AG08396 (cell line): ENCODE measurements around the gene TREH.
"Not testable (repeated sequence)": the region's sequence is repeated elsewhere in the genome, so short reads cannot be mapped to it uniquely, and the experiment has no call there.

Source experiments
- DNase-seq: peaks from one replicate; pipeline ENCODE4 v3.0.0; 2012; ENCODE audit warnings: low spot score, mixed read lengths

Gene TREH

DNA sequence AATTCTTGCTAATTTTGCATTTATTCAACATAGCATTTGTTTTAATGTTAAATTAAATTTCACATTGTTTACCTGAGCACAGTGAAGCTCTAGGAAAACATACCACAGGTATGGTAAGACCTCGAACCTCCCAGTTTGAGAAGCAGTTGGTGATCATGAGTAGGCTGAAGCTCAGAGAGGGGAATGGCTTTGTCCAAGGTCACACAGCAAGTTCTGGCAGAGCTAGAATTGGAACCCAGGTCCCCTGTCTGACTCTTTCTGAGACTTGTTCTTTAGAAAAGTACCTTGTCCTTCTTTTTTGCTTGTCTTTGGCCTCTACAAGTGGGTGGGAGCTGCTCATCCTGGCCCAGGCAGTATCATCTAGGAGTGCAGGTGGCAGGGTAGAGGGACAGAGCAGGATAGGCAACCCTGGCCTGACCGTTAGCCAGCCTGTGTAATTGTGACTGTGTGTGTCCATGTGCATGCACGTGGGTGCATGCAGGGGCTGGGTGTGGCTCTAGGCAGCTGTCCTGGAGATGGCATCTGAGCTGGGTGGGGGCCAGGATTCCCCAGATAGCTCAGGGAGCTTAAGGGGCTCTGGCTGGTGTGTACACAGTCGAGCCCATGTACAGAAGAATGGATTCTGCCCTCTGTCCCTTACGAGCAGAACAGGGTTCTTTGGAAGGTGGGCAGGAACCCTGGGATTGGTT, 50.4 kb downstream of the TREH start:
- DNase-seq: no peak

DNA sequence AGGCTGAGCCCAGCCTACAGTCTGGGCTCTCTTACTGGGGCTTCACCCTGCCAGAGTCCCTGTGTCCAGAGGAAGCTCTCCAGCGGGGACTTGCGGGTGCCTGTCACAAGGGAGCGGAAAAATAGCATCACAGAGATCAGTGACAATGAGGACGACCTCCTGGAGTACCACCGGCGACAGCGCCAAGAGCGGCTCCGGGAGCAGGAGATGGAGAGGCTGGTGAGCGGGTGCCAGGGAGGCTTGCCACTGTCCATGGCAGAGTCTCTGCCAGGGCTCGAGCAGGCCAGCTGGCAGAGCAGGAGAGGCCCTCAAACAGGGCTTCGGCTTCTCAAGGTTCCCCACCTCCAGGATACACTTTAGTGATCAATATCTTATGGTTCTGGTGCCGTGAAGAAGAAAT, 51.0 kb downstream of the TREH start:
- no peak for DNase-seq

DNA sequence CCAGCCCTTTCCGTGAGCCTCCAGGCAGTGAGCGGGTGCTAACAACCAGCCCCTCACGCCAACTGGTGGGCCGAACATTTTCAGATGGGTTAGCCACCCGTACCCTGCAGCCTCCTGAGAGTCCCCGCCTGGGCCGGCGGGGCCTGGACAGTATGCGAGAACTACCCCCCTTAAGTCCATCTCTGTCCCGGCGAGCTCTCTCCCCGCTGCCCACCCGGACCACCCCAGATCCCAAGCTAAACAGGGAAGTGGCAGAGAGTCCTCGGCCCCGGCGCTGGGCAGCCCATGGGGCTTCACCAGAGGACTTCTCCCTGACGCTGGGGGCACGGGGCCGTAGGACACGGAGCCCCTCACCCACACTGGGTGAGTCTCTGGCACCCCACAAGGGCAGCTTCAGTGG, 51.4 kb downstream of the TREH start:
- DNase-seq: no peak

GRCh38 chr11:118627566-118627965, 51.9 kb downstream of the TREH start:
- no peak for DNase-seq

DNA sequence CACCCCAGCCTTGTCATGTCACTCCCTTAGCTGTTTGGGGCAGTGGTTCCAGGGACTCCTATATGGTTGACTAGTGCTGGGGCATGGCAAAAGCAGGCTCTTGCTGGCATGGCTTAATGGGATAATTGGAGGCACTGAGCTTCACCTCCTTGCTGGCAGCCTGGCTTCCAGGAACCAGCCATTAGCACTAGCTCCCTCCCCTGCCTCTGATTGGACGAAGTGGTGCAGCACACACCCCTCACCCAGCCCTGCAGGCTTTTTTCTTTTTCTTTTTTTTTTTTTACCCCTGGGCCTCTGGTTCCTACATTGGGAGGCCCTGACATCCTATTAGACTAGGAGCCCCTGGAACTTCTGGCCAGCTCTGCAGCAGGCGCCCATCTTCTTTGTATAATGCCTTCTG, 53.5 kb downstream of the TREH start:
- DNase-seq: no peak

DNA sequence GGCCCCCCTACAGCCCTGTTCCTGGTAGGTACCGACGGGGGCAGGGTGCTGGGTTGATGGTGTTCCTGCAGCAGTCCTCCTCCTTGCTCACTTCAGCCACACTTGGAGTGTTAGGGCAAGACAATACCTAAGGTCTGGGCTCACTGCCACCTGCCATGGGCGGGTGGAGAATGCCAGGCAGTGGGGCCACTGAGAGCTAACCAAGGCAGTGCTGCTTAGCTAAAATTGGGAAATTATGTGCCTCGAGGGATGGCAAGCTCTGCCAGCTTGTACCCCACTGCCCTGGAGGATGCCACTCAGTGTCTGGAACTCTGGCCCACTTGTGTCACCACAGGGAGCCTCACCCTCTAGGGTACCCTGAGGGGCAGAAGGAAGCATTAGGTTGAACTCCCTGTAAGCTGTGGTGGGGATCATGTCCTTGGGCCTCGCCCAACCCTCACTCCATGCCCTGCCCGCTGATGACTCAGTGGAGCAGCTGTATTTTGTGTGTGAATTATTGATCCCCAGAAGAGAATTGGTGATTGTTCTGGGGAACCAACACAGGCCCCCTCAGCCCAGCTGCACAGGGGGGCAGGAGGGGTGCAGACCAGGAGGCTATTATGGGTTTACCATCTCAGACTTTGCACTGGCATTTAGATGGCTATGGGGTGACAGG, 54.3 kb downstream of the TREH start:
- no peak for DNase-seq

DNA sequence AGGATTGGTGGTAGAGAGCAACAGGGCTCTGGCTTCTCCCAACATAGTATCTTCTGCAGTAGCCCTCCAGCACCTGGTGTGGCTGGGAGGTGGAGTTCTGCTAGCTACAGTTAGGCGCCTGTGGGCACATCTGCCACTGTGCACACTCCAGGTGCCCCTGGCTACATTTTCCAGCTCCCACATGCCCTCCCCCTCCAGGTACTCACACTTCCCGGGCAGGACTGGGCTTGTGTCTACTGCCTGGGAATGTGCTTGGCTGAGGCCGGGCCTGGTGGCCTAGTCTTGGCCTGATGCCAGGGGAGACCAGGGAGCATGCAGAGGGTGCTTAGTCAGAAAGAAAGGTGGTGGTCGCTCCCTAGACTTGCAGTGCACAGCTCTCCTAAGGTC, 56.2 kb downstream of the TREH start:
- DNase-seq: peak; percentile 41

GRCh38 chr11:118622376-118623268, 56.8 kb downstream of the TREH start:
- DNase-seq: peak; percentile 78

DNA sequence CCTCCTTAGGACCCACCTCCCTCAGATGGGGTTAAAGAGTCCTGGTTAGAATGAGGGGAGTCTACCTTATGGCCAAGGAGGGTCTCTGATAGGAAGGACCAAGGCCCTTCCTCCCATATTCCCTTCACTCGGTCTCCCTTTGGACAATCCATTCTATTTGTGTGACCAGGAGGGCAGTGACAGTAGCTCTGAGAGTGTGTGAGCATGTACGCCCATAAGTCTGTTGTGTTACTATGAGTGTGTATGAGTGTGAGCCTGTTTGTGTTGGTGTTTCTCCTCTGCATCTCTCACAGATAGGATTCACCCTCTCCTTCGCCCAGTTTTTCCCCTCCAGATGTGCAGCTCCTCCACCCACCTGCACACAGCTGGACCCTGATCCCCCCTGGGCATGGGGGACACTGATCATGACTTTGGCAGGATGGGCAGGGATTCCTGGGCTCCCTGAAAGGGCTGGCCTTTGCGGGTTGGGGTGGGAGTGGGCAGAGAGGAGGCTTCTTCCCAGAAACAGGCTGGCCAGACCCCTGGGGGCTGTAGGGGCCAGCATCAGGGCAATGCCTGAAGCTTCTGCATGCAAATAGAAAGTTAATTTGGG, 57.6 kb downstream of the TREH start:
- no peak for DNase-seq

DNA sequence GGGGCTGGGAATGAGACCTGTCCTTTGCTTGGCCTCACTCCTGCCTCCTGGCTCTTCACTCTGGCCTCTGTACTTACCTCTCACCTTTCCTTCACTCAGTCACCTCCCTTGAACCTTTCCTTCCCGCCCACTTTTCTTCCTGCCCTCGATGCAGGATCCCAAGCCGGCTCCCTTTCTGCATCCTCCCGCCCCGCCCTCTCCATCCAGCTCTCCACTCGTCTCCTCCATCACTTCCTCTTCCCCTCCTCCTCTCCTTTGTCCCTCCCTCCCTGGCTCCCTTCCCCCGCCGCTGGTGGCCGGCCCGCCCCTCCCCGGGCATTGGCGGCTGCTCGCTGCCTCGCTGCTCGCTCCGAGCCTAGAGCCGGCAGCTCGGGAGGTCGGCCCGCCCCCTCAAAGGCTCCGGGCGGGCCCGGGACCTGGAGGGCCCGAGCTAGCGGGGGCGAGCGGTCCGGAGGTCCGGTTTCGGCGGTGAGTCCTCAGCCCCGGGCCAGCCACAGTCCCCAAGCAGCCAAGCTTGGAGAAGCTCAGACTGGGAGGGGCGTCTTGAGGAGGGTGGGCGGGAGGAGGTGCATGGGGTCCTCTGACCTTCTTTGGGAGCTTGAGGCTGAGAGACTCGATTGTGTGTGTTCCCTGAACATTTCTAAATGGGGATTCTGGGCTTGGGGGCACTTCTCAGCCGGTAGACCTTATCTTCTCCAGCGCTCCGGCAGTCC, 58.2 kb downstream of the TREH start:
- DNase-seq: peak; percentile 84

DNA sequence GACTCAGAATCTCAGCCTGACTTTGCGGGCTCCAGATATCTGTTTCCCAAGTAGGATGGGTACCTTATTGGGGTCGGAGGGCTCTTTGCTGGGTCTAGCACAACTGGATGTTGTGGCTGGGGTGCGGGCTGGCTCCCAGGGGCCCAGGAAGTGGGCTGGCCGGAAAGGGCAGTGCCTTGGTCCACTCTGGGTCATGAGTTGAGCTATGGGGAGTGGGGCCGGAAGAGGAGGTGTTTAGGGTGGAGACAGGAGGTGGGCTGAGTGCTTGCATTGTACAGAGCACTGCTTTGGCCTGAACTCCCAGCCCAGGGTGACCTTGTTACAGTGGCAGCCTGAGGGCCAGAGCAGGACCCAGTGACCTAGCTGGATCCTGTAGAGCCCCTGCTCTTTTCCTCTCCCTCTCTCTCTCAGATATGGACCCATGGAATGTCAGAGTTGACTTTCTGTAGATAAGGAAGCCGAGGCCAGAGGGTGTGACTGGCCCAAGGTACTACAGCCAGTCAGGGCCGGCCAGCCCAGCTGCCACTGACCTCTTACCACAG, 58.9 kb downstream of the TREH start:
- DNase-seq: no peak

DNA sequence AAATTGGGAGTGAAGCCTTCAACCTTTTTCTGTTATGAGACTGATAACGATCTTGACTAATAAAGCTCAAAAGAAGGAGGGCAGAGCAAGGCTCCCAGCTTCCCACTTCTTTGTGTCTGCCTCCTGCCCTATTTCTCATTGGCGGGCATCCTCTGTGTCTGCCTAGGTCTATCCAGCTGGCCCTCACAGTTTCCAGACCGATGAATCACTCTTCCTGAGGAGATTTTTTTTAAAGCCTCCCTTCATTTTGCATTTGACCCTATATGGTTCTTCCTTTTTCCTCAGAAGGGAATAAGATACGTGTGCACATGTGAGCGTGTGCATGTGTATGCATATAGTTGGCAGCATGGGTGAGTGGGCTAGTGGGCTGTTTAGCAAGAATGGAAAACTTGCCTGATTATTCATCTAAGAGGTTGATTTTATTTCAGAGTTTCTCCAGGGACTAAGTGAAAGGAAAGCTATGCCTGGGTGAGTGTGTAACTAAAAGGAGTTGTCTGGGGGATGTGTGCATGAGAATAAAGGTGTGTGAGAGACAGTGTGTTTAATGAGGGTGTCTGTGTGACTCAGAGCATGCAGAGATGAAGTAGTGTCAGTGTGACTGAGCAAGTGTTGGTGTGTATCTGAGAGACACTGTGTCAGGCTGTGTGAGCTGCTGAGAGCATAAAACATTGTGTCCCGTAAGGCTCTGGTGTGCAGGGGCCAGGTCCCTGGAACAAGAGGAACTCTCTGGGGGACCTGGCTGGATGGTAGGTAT, 59.8 kb downstream of the TREH start:
- DNase-seq: peak; percentile 84

DNA sequence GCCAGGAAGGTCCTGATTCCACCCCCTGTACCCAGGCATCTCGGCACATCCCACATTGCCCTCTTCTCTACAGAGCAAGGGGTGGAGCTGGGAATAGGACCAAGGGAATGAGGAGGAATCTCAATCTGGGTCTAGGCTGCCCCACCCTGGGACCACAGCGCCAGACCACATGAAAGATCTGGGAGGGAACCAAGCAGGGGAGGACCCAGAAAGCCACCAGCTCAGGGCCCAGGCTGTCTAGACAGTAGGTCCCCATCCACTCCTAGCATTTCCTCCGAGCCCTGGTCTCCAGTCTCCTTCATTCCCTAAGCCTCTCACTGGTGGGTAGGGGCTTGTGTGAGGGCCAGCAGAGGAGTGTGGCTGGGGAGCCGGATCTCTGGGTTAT, 60.5 kb downstream of the TREH start:
- peak; percentile 51 for DNase-seq

DNA sequence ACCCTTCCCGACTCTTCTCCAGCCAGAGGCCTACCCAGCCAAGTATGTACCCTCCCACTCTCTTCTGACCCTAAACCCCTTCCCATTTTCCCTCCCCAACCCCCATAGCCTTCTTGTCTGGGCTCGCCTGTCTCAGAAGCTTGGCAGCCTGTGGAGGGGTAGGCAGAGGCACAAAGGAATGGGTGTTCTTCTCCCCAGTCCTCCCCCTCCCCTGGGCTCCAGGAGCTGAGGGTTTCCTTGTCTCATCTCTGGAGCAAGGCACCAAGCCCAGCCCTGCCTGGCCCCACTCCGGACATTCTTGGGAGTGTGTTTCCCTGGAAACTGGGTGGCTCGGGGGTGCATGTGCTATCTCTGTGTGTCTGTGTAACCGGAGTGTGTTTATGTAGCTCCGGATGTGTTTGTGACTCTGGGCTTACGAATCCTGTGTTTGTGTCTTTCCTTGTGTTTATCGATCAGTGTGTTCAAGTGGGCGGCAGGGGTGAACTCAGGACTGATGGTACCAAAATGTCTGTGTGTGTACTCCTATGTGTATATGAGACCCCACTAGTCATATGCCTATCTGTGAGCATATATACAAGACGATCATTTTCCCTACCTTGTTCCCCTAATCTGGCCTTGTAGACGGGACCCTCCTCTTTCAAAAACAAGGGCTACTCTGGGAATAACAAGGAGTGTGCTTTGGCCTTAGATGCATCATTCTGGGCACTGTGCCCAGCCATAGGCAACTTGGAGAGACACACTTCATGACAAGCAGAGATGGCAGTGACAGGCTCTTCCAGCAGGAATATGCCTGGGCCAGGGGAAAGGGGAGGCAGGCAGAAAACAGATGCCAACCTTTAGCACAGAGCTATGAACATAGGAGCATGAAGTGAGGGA, 61.1 kb downstream of the TREH start:
- DNase-seq: peak; percentile 75

DNA sequence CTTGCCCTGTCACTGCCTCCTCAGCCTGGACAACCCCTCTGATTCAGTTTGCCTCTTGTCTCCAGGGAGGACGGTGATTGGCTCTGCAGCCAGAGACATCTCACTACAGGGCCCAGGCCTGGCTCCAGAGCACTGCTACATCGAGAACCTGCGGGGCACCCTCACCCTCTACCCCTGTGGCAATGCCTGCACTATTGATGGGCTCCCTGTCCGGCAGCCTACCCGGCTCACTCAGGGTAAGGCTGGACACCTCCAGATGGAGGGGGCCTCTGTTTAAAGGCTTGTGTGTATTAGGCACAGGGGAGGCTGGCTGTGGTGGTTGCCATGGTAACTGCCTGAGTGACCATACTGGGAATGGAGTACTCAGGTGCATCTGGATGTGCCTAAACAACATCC, 63.5 kb downstream of the TREH start:
- no peak for DNase-seq

DNA sequence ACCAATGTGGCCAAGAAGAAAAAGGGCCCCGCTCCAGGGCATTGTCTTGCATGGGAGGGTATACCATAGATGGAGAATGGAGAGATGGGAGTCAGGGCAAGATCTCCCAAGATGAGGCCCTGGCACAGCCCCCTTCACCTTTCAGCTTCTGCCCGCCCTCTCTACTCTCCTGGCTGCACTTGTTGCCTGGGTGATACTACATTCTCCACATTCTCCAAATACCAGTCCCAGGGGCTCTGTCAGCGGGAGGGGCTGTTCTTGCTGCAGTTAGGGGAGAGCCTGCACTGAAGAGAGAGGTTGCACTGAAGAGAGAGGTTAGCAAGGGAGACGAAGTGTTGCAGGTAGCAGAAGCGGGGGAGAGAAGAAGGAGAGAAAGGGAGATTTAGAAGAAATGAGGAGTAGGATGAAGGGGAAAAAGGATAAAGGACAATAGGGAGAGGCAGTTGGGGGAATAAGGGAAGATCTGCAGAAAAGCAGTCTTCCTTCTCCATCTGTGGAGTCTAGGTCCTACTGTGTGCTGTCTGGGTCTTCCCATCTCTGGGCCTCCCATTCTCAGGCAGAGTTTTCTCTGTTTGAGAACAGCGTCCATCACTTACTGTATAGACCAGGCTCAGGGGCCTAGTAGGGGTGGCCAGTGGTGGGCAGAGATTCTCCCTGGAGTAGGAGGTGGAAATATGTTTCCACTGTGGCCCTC, 64.0 kb downstream of the TREH start:
- no peak for DNase-seq

DNA sequence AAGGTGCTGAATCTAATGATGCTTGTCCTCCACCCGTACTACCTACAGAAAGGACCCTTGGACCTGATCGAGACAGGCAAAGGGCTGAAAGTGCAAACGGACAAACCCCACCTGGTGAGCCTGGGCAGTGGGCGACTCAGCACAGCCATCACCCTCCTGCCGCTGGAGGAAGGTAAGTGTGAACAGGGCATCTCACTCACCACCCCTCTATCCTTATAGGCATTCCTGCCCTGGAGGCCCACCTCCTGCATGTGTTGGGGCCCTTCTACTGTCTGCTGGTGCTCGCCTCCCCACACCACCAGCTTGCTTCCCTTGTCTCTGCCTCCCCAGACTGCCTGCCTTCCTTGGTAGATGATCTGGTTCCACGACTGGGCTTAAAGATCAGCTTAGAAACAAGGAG, 64.9 kb downstream of the TREH start:
- no peak for DNase-seq

DNA sequence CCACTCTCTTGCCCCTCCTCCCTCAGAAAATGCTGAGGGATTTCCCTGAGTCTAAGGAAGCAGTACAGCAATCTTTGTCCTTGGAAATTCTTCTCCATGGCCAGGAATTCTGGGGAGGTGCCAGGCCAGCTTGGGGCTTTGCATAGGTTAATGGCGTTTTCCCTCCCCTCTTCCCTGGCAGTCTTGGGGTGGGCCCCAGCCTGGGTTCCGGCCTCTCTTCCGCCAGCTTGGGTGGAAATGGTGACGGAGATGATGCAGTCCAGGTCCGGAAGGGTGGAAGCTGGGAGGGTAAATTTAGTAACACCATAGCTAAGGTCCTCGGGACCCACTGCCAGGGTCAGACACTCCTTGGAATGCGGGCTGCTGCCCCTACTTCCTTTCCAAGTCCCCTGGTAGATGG, 67.1 kb downstream of the TREH start:
- DNase-seq: no peak

GRCh38 chr11:118611433-118611795, 68.0 kb downstream of the TREH start:
- not testable (repeated sequence) for DNase-seq
